GM12865 (cell line): ENCODE data around the gene TMEM203.
A peak's percentile ranks its signal among the peaks of the same experiment; 100 is the strongest.

Source experiments
- DNase-seq: peaks from one replicate; pipeline ENCODE4 v3.0.0; 2010; ENCODE audit warnings: low read depth
- H3K4me3 ChIP-seq: 2 replicates; pipeline ENCODE4 v1.5.1; 2011; ENCODE audit warnings: mild to moderate bottlenecking, low read depth, low read length, control low read depth
- CTCF ChIP-seq: IDR thresholded peaks from 2 replicates; pipeline ENCODE4 v1.5.1; 2011; ENCODE audit warnings: low read length, control low read depth, low read depth, inconsistent platforms; ENCODE audit not compliant: insufficient read depth; ENCODE audit errors: missing control alignments

The TMEM203 gene

GRCh38 chr9:137206602-137207001 lies 1.2 kb upstream of the TMEM203 start:
- H3K4me3 ChIP-seq, result peak overlapping the region; percentile 86
- no peak for DNase-seq
- no peak for TF ChIP-seq CTCF

- no peak for DNase-seq
- no peak for TF ChIP-seq CTCF
- peak overlapping the region; percentile 86 for H3K4me3 ChIP-seq
Observed at GRCh38 chr9:137204731-137205125, 720 bp downstream of the TMEM203 start.

GRCh38 chr9:137202966-137203365 lies 2.5 kb downstream of the TMEM203 start:
- no peak for DNase-seq
- TF ChIP-seq CTCF, result no peak
- no peak overlapping the region for H3K4me3 ChIP-seq

- no peak for TF ChIP-seq CTCF
Observed at GRCh38 chr9:137201205-137201868, 4.1 kb downstream of the TMEM203 start.

GRCh38 chr9:137200311-137201204 lies 4.9 kb downstream of the TMEM203 start, which contains the start of gene TPRN:
Gene TPRN, minus strand, starts transcription at chr9:137200741. Its CDS starts 30 bp downstream, at chr9:137200711.
- no peak for TF ChIP-seq CTCF
- DNase-seq, result peak; percentile 100
- H3K4me3 ChIP-seq, result peak within 1 kb of the TSS; percentile 79

More at GRCh38 chr9:137201205-137201868, 4.1 kb downstream of the TMEM203 start:
- no peak for DNase-seq
- H3K4me3 ChIP-seq, result peak overlapping the region; percentile 79

- no peak for TF ChIP-seq CTCF
- H3K4me3 ChIP-seq, result peak overlapping the region; percentile 39
- DNase-seq, result no peak
Observed at GRCh38 chr9:137199411-137200121, 5.9 kb downstream of the TMEM203 start.
